ENCODE data around the gene UBAC2. TPM values are rescaled to one million over a fixed set of nuclear protein-coding genes. Genes with fewer than 3 reads are reported as not detected.

UBAC2 gene
- total and polyA plus RNA-seq, 2 of the 8 experiments (the other 6 are each of a cell fraction or from before 2014, with no cell fraction given) = 75.9 to 76.9 TPM

GRCh38 chr13:99256283-99256682 is 55.6 kb downstream of the UBAC2 start:
- Histone ChIP-seq H3K27ac (ENCODE audit: low read depth, low read length) (no peak overlapping the region), H3K4me3 (ENCODE audit: extremely low read depth in 1 of 4, insufficient read depth in 2 of 4, low read depth in 3 of 4, low read length in 4 of 4) (no peak overlapping the region), H3K4ac (replicated peaks; ENCODE audit: insufficient read length, low read depth, low read length) (no peak overlapping the region), H3K4me1 (replicated peaks in 1 of 4; ENCODE audit: control insufficient read depth in 3 of 4, insufficient read depth in 4 of 4, low read length in 3 of 4) (peaks cover 0 to 4% (median 2%) of the 10 kb centered on the region in 4 experiments; a peak in 2 of 7 replicates), H3K9ac (replicated peaks in 1 of 4; ENCODE audit: extremely low read depth in 1 of 4, low read depth in 3 of 4, low read length in 3 of 4) (no peak overlapping the region), H2BK5ac (ENCODE audit: low read depth, low read length) (no peak overlapping the region), H3K79me1 (ENCODE audit: low read depth, low read length) (no peaks in the 10 kb centered on the region; the same call in 1 of the 2 replicates), H3K4me2 (ENCODE audit: insufficient read depth in 1 of 2, low read depth in 2 of 2, low read length in 2 of 2) (no peak overlapping the region), H2BK20ac (ENCODE audit: low read length) (no peak overlapping the region), H3K23ac (ENCODE audit: insufficient read length) (no peak overlapping the region), H2BK12ac (ENCODE audit: low read depth, low read length) (no peak overlapping the region), H3K27me3 (replicated peaks in 1 of 4; ENCODE audit: control insufficient read depth in 3 of 4, extremely low read depth in 1 of 4, insufficient read depth in 3 of 4, low read length in 3 of 4) (no peaks in the 10 kb centered on the region), H4K91ac (replicated peaks; ENCODE audit: insufficient read length, low read length) (no peak overlapping the region), H2BK120ac (replicated peaks; ENCODE audit: low read depth, low read length) (no peak overlapping the region), H4K5ac (ENCODE audit: insufficient read length, low read depth, low read length) (no peak overlapping the region), H3K23me2 (ENCODE audit: low read depth, low read length) (no peaks in the 10 kb centered on the region), H3K56ac (replicated peaks; ENCODE audit: insufficient read length, low read depth, low read length) (no peak overlapping the region), H2BK15ac (ENCODE audit: low read length) (no peak overlapping the region), H3K79me2 (ENCODE audit: control insufficient read depth in 1 of 2, insufficient read depth in 2 of 2, low read length in 2 of 2) (no peaks in the 10 kb centered on the region; a peak in 1 of 4 replicates), H4K8ac (ENCODE audit: extremely low read depth, insufficient read depth, low read length) (no peak overlapping the region), H3K36me3 (ENCODE audit: control insufficient read depth in 2 of 4, insufficient read depth in 4 of 4, low read length in 3 of 4) (peaks cover 0 to 4% (median 1%) of the 10 kb centered on the region in 4 experiments; a peak in 1 of 8 replicates), H3K9me3 (ENCODE audit: insufficient read depth in 2 of 2, low read depth in 1 of 2, low read length in 1 of 2) (no peaks in the 10 kb centered on the region), H4K20me1 (replicated peaks in 1 of 2; ENCODE audit: control insufficient read depth in 1 of 2, insufficient read depth in 2 of 2, low read length in 2 of 2) (peaks cover 0 to 5% of the 10 kb centered on the region in 2 experiments), H2AFZ (ENCODE audit: low read length) (no peak overlapping the region), H3K18ac (ENCODE audit: extremely low read depth, low read length) (no peak overlapping the region), H3K14ac (ENCODE audit: insufficient read length) (no peak overlapping the region), H2AK5ac (ENCODE audit: low read depth, low read length) (no peak overlapping the region)
- FAIRE-seq (no peak), DNase-seq (ENCODE audit: low read depth in 1 of 2, low spot score in 2 of 2) (no peak)
- WGBS, 2 experiments (ENCODE audit: extremely low coverage in 1 of 2, insufficient coverage in 1 of 2, insufficient read length in 1 of 2, insufficient replicate concordance in 2 of 2, low coverage in 1 of 2, low lambda C conversion rate in 2 of 2, missing lambda C conversion rate in 1 of 2) = 92% methylated on average over 2 of the region's 2 CpGs; no CpG with 5 or more reads in 1 of the 2 experiments
- CTCF ChIA-PET (ENCODE audit: partially characterized antibody) = interaction anchor here (0.5 to 4.7 kb wide), 5 partner anchors 9 to 80 kb away, joined by 3 to 34 read pairs (median 5); no protein-coding TSS in a partner anchor
- POLR2A ChIA-PET (ENCODE audit: partially characterized antibody) = interaction anchor here (1.0 to 2.1 kb wide), 3 partner anchors 9 to 57 kb away, joined by 4 to 20 read pairs (median 5); partner anchors contain the start of gene UBAC2
- no peak for TF ChIP-seq CREB1 (IDR thresholded peaks at IDR 0.05)
- no peak for TF ChIP-seq SIX5 (IDR thresholded peaks at IDR 0.05; ENCODE audit: low read depth, low read length)
- no peak for TF ChIP-seq NRF1 (IDR thresholded peaks at IDR 0.05; ENCODE audit: low read depth, low read length)
- TF ChIP-seq ZNF274 (IDR thresholded peaks at IDR 0.05; ENCODE audit: borderline replicate concordance, extremely low read depth, low read length) = no peak
- no peak for TF ChIP-seq MAFK (IDR thresholded peaks at IDR 0.05; ENCODE audit: low read depth, low read length)
- TF ChIP-seq CHD1 (IDR thresholded peaks at IDR 0.05; ENCODE audit: low read depth, low read length) = no peak
- no peak for TF ChIP-seq SP1 (IDR thresholded peaks at IDR 0.05; ENCODE audit: low read depth, low read length)
- no peak for TF ChIP-seq BCL11A (IDR thresholded peaks at IDR 0.05; ENCODE audit: low read depth in 2 of 2, low read length in 2 of 2)
- no peak for TF ChIP-seq POLR2A (IDR thresholded peaks at IDR 0.05; ENCODE audit: control extremely low read depth in 1 of 2, low read depth in 2 of 2, low read length in 2 of 2)
- no peak for TF ChIP-seq SRF (IDR thresholded peaks at IDR 0.05; ENCODE audit: low read depth, low read length)
- TF ChIP-seq HDAC2 (IDR thresholded peaks at IDR 0.05; ENCODE audit: borderline replicate concordance in 1 of 2, low read depth in 2 of 2, low read length in 2 of 2) = no peak
- TF ChIP-seq ATF3 (IDR thresholded peaks at IDR 0.05; ENCODE audit: insufficient read depth, low read depth, low read length) = no peak
- no peak for TF ChIP-seq GABPA (IDR thresholded peaks at IDR 0.05; ENCODE audit: borderline replicate concordance, insufficient read depth, low read length)
